HG03442 (cell line): ENCODE results near the gene SEMA6A.

Source experiments
- ATAC-seq: cut with Tn5 transposase; IDR thresholded peaks from one replicate; pipeline ENCODE4 v1.9.1; 2021; ENCODE audit warnings: mild to moderate bottlenecking, moderate library complexity; ENCODE audit not compliant: unreplicated experiment

SEMA6A gene

DNA sequence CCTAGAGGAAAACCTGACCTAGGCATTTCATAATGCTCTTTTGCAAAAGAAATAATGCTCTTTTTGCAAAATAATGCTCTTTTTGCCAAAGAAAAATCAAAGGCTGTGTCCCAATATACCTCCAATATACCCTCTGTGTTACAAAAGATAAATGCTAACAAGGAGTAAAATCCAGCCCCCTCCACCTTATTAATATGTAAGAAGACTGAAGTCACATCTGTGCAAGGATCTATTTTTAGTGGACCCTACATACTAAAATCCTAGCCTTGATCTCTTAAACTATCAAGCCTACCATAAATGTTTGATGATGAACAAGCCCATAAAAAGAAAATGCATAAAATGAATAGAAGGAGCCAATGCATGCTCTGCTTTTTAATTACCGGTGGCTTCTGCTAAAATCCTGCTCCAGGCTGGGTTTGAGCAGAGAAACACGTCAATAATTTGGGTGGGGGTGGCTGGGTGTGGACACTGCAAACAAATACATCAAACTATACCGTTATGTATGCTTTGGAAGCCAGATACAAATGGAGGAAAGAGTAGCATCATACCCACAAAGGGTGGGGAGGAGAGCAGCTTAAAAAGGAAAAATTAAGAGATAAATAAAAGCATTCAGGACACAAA is 131.6 kb downstream of the SEMA6A start:
- no peak for ATAC-seq

GRCh38 chr5:116442095-116442534 is 132.5 kb downstream of the SEMA6A start:
- ATAC-seq = no peak

GRCh38 chr5:116441223-116441622 is 133.4 kb downstream of the SEMA6A start:
- no peak for ATAC-seq

DNA sequence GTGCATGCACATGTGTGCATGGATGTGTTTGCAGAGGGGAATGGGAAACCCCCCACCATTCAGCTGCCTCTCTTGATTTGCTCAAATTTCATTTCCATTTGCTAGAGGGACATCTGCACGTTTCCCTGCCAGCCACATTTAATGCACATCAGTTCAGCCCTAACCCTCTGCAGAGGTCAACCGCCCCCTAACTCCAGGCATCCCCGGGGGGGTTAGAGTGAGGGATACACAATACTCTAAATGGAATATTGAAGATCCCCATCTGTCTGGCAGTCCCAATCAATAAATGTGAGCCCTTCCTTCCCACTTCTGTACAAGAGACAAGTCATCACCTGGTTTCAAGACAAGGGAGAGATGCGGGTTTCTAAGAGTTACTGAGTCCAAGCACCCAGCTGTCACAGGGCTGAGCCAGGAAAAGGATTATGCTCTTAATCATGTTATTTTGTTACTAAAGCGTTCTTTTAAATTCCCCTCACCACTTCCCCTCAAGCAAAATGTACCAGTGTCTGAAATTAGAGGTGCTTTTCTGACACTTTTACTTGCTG is 134.1 kb downstream of the SEMA6A start:
- ATAC-seq = no peak

- ATAC-seq = no peak
These were observed 134.7 kb downstream of the SEMA6A start for GRCh38 chr5:116439905-116440304.

DNA sequence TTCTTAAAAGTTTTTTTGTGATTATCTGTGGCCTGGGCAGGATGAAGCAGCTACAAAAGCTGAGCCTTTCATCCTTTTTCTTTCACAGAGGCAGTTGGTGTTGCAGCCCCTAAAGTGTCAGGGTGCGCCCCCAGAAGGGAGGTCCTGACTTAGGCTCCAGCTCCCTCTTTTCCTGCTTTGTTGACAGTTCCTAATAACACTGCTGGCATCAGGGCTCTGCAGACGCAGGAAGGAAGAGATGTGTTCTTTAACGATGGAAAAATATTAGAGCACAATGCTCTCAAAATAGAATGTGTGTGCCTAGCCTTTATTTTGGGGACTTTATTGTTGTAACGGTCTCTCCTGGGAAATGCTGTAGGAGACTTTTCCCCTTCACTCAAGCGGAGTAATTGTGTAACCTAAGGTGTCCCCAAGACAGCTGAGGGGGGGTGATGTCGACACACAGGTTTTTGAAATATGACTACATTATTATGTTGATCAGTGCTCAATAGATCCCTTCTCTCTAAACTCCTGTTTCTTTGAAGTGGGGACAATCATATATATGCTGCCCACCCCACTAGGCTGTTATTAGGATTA is 135.6 kb downstream of the SEMA6A start:
- no peak for ATAC-seq

DNA sequence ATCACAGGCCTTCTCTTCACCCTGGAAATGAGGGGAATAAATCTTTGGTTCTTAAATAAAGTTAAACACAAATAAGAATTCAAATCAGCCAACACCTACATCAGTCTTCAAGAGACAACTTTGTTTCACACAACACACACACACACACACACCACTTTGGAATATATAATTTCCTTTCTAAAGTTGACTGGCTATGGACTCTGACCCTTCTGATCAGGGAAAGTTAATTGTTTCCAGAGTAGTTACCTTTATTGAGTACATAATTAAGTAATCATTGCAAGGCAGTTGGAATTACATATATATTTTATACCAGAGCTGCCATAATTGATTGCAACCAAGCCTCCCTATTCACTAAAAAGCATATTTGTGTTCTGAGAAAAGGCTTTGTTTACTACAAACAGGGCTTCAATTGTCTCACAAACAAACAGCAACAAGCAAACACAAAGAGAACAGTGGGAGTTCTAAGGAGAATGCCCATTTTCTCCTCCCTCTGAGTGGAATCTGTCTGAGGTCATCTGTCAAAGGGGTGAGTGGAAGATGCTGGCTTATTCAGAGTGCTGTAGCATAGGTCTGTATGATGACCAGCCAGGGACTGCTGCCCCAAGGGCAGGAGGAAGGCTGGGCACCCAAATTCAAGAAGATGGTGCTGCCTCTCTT is 136.6 kb downstream of the SEMA6A start:
- no peak for ATAC-seq

GRCh38 chr5:116437351-116437705 is 137.3 kb downstream of the SEMA6A start:
- ATAC-seq = no peak

GRCh38 chr5:116436674-116437350 is 137.8 kb downstream of the SEMA6A start:
- no peak for ATAC-seq

GRCh38 chr5:116428966-116429365 is 145.7 kb downstream of the SEMA6A start:
- no peak for ATAC-seq

- no peak for ATAC-seq
These were observed 146.2 kb downstream of the SEMA6A start for GRCh38 chr5:116428413-116428812.

DNA sequence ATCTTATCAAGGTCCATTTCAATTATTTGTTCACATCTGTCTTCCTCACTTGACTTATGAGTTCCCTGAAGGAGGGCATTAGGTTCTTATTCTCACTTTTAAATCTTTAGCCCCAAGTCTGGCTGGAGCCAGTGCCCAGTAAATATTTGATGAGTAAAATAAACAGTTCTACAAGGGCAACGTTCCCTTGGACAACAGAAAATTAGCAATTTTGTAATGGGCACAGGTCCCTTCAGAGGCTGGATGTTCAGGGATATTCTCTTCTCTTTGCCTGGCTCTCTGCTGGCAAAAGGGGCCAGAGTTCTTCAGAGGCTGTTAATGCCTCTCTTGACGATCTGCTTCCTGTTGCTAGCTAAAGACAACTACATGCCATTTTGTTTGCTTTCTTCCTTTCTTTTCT is 149.7 kb downstream of the SEMA6A start:
- ATAC-seq = no peak

DNA sequence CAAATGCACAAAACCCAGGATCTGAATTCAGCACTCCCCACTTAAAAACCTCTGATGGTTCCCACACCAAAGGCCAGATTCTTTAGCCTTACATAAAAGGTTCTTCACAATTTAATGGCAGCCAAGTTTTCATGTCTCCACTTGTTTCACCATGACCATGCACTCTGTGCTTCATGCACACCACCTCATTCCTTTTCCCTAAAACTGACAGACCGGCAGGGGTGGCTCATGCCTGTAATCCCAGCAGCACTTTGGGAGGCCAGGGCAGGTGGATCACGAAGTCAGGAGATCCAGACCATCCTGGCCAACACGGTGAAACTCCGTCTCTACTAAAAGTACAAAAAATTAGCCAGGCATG is 150.4 kb downstream of the SEMA6A start:
- ATAC-seq = no peak

DNA sequence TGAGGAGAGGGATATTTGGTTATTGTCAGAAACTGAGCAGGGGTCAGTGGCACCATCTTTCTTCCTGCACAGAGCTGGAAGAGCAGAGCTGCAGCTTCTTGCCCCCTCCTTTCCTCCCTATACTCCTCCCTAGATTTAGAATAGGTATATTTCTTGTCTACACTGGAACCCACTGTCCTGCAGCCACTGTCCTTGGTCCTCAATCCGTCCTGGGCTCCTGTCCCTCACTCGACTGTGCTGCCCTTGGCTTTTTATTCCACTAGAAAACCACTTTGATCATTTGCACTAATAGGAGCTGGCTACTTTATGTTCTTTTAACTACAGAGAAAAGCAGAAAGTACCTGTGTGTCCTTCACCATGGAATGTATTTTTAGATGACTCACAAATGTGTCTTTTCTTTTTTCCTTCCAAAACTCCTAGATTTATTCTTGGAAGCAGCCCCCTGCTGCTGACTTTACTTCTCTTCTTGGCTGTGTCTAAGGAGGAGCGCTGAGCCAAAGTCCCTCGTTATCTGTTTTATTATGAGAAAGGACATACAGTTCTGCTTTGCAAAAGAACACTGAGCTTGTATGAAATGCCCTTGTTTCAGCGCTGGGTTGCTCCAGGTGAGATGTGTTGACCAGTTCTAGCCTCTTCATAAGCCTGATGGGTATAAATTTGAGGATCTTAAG is 150.9 kb downstream of the SEMA6A start:
- no peak for ATAC-seq

DNA sequence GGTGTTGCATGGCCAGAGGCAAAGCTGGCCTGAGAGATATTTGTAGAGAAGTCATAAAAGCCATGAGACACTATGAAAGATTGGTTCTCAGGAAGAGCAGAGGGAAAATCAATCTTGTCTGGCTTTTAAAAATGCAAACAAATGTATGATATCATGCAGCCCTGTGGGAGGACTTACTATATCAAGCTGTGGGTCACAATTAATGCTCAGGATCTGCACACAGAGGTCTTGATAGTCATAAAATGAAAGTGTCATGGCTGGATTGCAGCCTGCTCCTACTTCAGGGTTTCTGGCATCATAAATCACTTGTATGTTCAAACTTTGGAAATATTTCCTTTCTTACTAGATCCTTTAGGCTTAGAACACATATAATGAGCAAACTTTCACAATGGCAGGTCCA is 151.5 kb downstream of the SEMA6A start:
- no peak for ATAC-seq

DNA sequence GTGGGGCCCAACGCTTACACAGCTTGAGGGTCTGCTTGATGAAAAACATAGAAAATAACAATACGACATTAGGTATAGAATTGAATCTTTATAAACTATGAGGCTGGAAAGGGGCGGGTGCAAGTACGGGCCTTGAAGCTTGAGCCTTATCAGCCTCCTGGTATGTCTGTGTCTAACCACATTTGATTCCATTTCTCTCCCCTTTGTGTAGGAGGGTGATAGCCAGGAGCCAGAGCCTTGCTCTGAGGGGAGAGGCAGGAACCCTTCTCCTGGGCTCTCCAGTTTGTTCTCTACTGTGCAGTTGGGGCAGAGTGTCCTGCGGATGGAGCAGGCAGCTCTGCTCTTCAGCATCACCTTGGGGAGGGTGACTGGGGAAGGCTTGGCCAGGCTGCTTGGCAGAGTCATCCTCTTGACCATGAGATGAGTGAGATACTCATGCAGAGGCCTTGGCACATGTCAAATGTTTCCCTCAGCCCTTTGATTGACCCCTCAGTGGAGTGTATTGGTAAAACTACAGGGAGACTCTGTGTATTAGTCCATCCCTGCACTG is 153.5 kb downstream of the SEMA6A start:
- no peak for ATAC-seq

DNA sequence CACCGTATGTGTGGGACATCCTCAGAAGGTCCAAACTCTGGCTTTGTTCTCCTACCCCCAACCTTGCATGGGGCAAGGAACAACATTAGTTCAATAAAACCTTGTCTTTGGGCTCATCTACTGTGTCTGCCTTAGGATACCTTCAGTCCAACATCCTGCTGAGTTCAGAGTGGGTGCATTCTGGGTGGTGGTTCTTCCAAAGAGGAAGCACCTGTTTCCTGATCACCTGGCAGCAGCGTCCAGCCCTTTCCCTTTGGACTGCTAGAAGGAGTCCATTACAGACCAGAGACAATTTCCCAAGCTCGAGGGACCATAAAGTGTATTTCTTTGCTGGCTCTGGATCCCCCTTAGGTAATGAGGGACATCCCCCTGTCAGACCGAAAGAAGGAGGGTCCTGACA is 154.1 kb downstream of the SEMA6A start:
- ATAC-seq = no peak

GRCh38 chr5:116419258-116419657 is 155.4 kb downstream of the SEMA6A start:
- no peak for ATAC-seq

GRCh38 chr5:116418774-116419173 is 155.8 kb downstream of the SEMA6A start:
- no peak for ATAC-seq

DNA sequence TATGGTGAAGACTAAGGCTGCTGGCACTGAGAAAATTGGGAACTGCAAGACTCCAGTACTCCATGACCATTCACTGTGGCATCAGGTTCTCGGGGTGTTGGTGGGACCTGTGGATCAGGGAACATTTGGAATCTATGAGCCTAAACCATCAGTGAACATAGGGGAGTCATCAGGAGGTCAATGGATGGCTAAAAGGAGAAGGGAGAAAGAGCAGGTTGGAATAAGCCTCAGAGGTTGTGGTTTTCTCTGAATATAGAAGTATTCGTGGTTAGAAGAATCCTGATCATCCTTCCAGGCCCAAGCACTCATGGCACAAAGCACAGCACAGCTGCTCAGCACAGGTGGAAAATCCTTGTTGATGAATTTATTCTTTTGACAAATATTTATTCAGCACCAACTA is 156.6 kb downstream of the SEMA6A start:
- no peak for ATAC-seq

- ATAC-seq = no peak
These were observed 158.6 kb downstream of the SEMA6A start for GRCh38 chr5:116415989-116416388.
